Prostate gland (tissue), 2 donors: ENCODE data around the gene LIF.

Experiments used
- CTCF ChIP-seq, 4 experiments: fragments of 200-600 bp in 2 of 4; fragments of 450-650 bp in 2 of 4; sonication (generic) in 2 of 4; IDR thresholded peaks; 1 replicate in 3 of 4; 2 replicates in 1 of 4; pipeline ENCODE4 v1.5.1; 2016 to 2019; ENCODE audit warnings: antibody characterized with exemption in 4 of 4, mild to moderate bottlenecking in 2 of 4, moderate library complexity in 2 of 4
- POLR2AphosphoS5 ChIP-seq: sonication (generic); formaldehyde crosslinking; IDR thresholded peaks from one replicate; pipeline ENCODE4 v1.6.1; 2017; ENCODE audit warnings: antibody characterized with exemption

GRCh38 chr22:30296324-30296723 lies 49.8 kb upstream of the LIF start:
- TF ChIP-seq POLR2AphosphoS5 (no peak), CTCF (IDR thresholded peaks at IDR 0.05) (no peak)
